Measurements from ENCODE around the gene CRKL. TPM values are rescaled to one million over a fixed set of nuclear protein-coding genes. Genes with fewer than 3 reads are reported as not detected.

The CRKL gene
- total RNA-seq, 1 experiment from 2014 or later, result 48.8 TPM

DNA sequence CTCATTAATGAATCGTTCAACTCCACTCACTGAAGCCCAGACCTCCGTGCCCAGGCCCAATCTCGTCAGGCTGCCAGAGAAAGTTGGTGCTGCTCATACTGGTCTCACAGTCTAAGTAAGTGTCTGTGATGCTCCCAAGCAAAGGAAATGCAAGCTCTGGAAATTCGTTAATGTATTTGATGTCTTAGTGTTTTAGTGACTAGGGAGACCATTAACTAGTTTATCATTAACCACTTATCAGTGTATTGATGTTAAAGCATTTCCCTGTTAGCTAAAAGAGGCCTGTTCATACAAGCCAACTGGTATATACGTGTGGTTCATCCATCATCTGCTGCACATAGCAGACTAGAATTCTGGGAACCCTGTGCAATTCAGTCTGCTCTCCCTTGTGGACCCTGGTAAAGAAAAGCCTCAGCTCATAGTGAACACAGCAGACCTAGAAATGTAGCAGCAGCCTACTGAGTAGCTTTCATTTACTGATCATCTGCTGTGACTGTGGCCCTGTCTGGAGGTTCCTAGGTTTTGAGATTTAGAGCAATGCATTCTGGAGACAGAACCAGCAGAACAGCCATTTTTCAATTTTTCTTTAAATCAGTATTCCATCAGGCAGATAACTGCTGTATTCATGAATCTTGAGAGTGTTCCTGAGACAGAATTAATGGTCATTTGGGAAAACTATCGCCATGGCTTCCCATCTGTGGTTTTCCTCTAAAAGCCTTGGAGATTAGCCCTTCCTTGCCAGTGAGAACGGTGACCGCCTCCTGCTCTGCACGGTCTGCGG, 34.1 kb downstream of the CRKL start:
- DNase-seq (ENCODE audit: low read depth), result no peak

DNA sequence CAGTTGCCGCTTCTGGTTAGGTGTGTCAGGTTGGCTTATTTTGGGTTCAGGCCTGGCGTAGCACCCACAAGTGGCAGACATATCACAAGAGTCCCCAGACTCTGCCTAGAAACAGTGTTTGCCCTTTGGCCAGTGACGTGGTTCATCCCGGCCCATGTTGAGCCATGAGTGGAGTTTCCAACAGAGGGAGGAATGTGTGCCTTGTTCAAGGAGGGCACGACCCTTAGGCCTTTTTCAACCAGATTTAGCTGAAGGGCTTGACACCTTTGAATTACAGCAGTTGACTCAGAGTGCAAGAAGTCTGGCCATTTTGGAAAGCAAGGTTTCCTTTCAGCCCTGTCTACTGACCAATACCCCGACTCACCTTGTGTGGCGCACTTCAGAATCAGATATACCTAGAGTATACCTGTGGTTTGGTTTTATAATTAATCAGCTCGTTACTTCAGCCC, 34.7 kb downstream of the CRKL start:
- no peak for DNase-seq (ENCODE audit: low read depth)

DNA sequence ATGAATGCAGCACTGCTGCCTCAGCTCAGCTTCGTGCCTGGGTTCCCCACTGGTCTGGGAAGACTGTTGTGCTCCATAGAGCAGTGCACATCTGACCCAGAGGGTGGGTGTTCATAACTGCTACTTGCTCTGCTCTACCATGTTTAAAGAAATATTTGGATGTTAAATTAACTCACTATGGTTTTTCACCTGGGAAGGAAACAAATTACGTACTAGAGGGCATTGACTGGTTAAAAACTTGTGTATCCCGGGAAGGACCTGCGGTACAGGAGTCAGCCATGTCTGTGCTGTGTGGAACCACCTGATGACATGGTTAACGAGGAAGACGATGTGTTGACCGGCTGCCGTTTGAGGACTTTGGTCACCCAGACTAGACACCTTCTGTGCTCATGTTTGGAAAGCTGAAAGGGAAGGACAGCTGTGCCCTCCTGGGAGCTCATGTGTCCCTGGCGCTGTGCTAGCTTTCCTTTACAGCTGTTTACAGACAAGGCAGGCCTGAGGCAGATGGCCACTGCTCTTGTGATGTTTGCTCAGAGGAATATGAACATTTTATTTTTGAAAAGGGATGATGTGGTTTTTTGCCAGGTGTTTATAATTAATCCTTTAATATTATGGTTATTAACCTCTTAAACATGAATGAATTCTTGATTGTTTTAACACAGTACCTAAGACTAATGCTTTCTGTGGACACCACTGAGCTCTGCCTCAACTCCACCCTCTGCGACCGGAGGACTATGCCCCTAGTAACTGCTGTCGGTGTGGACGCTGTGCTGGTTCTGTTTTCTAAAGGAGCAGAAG, 35.5 kb downstream of the CRKL start:
- DNase-seq (ENCODE audit: low read depth), result no peak

DNA sequence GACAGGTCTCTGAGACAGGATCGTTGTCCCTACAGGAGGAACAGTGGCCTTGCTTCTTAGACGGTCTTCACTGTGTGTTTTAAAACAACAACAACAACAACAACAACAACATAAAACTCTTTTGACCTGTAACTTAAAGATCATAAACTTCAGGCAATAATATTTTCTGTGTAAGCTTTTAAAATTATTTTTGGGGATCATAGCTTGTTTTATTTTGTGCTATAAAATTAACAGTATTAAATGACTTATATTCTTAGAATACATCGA, 36.1 kb downstream of the CRKL start:
- DNase-seq (ENCODE audit: low read depth), result no peak

GRCh38 chr22:20953668-20954500, 36.7 kb downstream of the CRKL start:
- no peak for DNase-seq (ENCODE audit: low read depth)

GRCh38 chr22:20955548-20955947, 38.3 kb downstream of the CRKL start:
- no peak for DNase-seq (ENCODE audit: low read depth)

DNA sequence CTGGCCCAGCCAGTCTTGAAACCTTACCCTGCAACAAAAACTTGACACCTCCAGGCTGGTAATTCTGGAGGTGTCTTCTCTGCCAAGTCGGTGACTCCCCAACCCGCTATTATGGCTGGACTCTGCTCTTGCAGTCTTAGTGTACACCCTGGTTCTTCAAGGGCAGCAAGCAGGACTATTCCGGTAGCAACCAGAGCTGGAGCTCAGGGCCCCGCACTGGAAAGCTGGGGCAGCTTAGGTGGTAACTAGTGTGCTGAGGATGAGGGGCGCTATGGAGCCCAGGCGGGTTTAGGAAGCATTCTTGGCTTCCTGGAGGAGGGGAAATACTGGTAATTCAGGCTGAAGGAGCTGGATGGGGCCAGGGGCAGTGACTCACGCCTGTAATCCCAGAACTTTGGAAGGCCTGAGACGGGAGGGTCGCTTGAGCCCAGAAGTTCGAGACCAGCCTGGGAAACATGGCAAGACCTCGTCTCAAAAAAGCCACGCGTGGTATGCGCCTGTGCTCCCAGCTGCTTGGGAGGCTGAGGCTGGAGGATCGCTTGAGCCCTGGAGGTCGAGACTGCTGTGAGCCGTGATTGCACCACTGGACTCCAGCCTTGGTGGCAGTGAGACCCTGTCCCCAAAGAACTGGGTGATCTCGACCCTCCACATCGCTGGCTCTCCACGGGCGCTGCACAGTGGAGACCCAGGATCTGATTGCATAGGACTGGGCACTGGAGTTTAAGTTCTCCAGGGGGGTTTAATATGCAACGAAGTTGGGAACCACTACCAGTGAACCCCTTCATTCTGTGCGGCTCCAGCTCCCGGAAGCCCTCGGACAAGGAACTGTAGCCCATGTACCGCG, 39.3 kb downstream of the CRKL start:
- DNase-seq (ENCODE audit: low read depth), result peak; percentile 26

DNA sequence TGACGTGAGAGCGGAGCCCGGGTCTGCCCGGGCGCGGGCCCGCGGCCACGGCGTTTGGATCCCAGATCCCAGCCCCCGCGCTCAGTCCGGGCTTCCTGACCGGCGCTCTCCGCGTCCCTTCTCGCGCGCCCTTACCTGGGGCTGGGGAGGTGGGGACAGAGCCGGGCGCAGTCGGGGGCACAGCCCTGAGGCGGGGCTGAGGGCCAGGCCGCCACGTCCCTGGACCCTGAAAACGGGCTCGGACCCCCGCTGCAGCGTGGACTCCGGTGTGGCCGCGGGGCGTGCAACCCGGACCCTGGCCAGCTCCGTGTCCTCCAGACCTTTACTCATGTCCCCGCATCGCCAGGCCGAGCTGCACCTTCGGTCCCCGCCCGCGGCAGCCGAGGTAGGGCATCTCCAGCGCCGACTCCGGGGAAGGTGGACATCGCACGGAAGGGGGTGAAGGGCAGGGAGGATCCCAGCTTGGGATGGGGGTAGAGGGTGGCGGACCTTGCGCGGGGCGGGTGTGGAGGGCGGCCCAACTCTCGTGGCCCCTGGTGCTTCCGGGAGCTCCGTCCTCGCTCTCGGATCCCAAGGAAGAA, 40.0 kb downstream of the CRKL start:
- DNase-seq (ENCODE audit: low read depth), result no peak

DNA sequence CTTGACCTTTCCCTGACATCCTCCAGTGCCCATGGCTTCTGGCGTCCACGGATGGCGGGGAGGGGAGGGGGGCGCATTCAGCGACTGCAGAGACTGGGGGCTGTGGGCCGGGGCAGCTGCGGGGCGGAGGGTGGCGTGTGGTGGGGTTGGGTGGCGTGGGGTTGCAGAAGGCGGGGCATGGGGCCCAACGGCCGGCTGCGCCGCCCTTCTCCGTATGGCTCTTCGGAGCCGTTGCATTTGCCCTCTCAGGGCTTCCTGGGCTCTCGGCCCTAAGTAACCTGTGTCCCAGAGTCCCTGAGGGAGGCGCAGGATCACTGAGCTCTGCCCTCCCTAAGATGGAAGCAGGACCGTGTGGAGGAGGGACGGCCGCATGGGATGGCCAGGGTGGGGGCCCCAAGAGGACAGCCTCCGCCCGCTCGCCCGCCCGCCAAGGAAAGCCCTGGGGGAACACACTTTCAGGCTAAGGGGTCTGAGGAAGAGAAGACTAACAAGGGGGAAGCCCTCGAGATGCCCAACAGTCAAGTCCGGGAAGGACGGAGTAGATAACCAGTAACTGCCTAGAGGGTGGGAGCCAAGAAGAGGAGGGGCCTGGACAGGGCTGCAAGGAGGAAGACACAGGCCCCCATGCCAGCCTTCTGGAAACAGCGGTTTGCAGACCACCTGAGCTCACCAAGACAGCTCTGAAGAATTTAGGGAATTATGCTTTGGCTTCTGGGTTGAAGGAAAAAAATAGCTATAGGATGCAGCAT, 40.6 kb downstream of the CRKL start:
- no peak for DNase-seq (ENCODE audit: low read depth)

DNA sequence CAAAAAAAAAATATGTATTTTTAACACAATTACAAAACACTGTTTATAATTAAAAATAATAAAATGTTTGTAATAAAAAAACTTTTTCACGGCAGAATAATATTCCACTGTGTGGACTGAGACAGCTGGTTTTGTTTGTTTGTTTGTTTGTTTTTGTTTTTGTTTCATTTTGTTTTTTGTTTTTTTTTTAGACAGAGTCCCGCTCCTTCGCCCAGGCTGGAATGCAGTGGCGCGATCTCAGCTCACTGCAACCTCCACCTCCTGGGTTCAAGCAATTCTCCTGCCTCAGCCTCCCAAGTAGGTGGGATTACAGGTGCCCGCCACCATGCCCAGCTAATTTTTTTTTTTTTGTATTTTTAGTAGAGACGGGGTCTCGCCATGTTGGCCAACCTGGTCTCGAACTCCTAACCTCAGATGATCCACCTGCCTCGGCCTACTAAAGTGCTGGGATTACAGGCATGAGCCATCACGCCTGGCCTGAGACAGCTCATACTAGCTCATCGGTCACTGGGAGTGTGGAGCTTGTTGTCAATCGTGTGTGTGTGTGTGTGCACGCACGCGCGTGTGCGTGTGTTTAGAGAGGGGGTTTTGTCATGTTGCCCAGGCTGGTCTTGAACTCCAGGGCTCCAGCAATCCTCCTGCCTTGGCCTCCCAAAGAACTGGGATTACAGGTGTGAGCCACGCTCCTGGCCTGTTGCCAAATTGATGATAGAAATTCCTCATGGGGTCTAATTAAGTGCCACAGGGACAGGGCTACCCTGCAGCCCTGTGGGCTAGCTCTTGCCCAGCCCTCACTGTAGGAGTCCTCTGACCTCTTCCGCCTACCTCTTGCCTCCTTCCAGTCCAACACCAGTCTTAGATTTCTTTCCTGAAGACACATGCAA, 42.6 kb downstream of the CRKL start:
- DNase-seq (ENCODE audit: low read depth), result no peak

DNA sequence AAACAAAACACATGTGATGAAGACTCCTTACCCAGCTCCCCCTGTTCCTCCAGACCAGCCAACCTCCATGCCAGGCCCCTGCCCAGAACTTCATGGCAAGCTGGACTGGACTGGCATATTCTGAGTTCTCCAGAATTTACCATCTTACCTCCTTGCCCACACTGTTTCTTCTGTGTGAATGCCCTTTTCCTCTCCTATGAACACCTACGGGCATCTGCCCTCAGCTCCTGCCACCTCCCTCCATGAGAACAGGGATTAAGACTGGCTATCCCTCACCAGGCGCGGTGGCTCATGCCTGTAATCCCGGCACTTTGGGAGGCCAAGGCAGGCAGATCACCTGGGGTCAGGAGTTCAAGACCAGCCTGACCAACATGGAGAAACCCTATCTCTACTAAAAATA, 43.4 kb downstream of the CRKL start:
- no peak for DNase-seq (ENCODE audit: low read depth)

GRCh38 chr22:20962491-20962945, 45.3 kb downstream of the CRKL start:
- no peak for DNase-seq (ENCODE audit: low read depth)

DNA sequence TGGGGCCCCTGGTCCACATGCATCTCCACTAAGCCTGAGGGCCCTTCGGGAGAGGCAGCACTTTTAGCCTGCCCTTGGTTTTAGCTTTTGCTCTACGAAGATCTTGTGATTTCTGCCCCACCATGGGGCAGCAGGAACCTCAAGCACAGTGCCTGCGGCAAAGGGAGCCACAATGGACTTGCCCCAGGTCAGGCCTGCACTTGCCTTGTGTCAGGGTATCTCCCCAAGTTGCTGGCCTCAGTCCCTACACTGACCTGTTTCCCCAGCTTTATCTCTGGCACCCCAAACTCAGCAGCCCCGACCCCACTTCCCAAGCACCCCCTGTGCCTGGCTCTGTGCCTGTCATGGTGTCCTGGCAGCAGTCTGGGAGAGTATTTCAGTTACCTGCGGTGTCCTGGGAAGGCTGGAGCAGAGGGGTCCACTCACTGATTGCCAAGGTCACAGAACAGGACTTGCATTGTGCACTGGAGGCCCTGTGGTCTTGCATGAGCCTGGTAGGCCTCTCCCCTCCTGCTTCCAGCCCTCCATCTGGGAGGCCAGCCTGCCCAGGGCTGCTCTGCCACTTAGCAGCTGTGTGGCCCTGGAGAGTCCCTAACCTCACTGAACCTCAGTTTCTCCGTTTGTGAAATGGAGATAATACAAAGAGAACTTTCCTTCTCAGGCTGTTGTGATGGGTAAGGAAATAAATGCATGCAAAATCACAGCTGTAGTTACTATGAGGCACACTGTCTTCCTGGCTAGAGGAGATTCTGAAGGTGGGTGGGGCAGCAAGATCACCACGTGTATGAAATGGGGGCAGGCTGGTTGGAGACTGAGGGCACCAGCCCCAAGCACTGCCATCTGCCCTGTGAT, 46.2 kb downstream of the CRKL start:
- DNase-seq (ENCODE audit: low read depth), result no peak

GRCh38 chr22:20964090-20964798, 47.0 kb downstream of the CRKL start:
- no peak for DNase-seq (ENCODE audit: low read depth)

- no peak for DNase-seq (ENCODE audit: low read depth)
These were observed 47.5 kb downstream of the CRKL start for GRCh38 chr22:20964799-20965103.

DNA sequence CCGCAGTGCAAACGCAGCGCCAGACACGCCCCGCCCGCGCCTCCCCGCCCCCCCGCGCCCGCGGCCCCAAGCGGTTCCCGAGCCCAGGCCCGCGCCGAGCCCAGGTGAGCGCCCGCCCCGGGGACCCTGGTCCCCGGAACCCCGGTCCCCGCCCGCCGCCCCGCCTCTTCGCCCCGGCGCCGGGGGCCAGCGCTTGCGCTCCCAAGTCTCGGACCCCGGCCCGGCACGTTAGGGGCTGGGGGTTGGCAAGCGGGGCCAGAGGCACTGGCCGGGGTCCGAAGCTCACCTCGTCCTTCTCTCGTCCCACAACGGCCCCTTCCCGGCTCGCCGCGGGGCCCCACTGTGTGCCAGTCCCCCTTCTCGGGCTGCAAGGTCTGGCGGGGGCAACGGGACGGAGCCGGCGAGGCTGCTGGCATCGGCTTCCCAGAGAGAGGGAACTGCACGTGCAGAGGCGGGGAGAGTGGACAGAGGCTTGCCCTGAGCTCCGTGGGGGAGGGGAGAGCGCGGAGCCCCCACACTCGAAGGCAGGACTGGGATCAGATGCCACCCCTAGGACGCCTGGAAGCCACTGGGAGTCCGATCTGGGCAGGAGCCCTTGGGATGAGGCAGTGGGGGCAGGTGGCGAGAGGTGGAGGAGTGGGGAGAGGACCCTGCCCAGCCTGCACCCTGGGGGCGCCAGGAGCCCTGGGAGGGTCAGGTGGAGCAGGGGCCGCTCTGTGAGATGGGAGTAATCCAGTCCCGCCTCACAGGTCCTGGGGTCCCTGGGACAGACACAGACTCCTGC, 48.1 kb downstream of the CRKL start:
- DNase-seq (ENCODE audit: low read depth), result no peak
